KOPT-K1 (cell line): ENCODE data around the gene EXD3.
"Not testable (repeated sequence)": the region's sequence is repeated elsewhere in the genome, so short reads cannot be mapped to it uniquely, and the experiment has no call there.

Source experiments
- H3K27ac ChIP-seq: fragments of 200-600 bp; sonication (generic); 2 replicates; pipeline ENCODE4 v1.5.1; 2016; ENCODE audit warnings: antibody characterized with exemption, mild to moderate bottlenecking, low read depth, low read length; ENCODE audit not compliant: poor library complexity, severe bottlenecking
- H3K36me3 ChIP-seq: fragments of 200-600 bp; sonication (generic); 2 replicates; pipeline ENCODE4 v1.5.1; 2017; ENCODE audit warnings: antibody characterized with exemption, mild to moderate bottlenecking, low read length, moderate library complexity; ENCODE audit not compliant: insufficient read depth
- H3K9me3 ChIP-seq: fragments of 200-600 bp; sonication (generic); 2 replicates; pipeline ENCODE4 v1.5.1; 2017; ENCODE audit warnings: antibody characterized with exemption, low read length, mild to moderate bottlenecking; ENCODE audit not compliant: insufficient read depth, poor library complexity, severe bottlenecking

Gene EXD3

DNA sequence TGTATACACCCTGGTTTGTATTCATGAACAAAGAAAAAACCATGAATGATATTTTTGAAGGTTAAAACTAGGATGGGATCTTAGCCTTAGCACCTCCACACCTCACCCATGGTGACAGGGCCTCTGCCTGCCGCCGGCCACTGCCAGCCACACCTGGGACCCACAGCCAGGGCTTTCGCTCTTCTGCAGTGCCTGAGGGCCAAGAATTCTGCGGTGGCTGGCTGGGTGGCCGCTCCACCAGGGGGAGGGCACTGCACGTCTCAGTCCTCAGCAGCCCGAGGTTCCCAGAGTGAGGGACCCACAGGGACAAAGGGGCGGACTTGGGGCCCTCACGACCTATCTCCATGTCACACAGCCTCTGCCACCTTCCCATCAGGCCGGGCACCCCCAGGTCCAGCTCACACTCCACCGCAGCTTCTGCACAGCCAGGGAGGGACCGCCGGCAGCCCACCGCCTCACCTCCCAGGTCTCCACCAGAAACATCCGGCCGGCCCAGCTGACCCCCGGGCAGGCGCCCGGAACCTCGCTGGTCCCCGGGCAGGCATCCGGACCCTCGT is 6.9 kb downstream of the EXD3 start:
- H3K36me3 ChIP-seq, result no peaks in the 10 kb centered on the region
- no peak overlapping the region for H3K27ac ChIP-seq
- H3K9me3 ChIP-seq, result no peaks in the 10 kb centered on the region

- H3K9me3 ChIP-seq, result no peaks in the 10 kb centered on the region
- no peaks in the 10 kb centered on the region for H3K36me3 ChIP-seq
- no peak overlapping the region for H3K27ac ChIP-seq
Measured at GRCh38 chr9:137415451-137415850, 7.5 kb downstream of the EXD3 start.

DNA sequence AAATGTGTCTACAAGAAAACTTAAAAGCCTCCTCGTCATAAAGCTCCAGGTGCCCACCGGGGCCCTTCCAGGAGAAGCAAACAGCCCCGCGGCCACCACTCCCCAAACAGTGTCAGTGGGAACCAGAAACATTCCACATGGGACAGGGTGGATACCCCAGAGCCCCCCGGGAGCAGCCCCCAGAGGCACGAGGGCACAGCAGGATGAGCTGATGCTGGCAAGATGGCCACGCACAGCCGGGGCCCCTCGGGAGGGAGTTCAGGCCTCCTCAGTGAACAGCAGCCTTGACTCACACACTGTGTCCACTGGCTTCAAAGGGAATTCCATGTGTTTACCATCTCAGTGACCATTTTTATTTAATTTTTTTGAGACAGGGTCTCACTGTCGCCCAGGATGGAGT is 10.5 kb downstream of the EXD3 start:
- Histone ChIP-seq H3K9me3 (no peaks in the 10 kb centered on the region), H3K36me3 (no peaks in the 10 kb centered on the region), H3K27ac (no peak overlapping the region)

DNA sequence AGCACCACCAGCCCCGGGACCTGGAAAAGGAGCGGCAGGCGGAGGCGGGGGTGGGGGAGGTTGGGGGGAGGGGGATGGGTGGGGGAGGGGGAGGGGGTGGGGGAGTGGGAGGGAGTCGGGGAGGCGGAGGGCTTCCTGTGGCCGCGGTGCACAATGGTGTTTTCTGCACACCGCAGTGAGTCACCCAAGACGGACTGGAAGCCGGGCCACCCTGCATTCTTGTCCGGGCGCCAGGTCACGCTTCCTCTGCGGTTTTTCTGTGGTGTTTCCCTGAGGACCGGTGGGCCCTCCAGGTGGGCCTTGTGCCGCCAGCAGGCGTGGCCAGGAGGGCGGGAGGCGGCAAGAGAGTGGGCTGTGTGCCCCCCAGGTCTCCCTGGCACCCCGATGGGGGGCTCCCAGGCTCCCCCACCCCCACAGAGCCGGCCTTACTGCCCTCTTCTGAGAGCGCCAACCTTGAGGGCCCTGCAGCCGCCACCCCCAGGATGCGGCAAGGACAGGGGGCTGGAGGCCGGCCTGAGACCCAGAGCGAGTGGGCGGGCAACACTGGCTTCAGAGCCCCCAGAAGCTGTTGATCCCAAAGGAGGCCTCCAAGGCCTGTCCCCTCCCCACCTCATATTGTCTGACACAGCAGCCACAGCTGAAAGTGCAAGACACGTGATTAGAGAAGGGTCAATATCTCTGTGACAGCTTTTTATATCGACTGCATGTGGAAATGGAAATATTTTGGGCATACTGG is 11.1 kb downstream of the EXD3 start:
- Histone ChIP-seq H3K27ac (no peak overlapping the region), H3K9me3 (no peaks in the 10 kb centered on the region), H3K36me3 (no peaks in the 10 kb centered on the region)

DNA sequence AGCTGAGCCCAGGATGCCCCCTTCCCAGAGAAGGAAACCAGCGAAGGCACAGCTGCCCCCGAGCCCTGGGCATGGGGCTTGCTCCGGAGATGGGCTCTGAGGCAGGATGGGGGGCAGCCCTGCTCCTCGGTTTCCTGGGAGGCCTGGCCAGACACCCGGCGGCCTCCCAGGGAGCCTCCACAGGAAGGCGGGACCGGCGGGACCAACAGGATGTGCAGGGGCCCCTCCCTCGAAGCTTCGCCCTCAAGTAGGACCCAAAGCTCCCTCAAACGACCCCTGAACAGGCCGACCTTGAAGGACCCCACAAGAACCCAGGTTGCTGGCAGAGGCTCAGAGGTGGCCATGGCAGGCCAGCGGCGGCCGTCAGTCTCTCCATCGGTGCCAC is 11.7 kb downstream of the EXD3 start:
- H3K9me3 ChIP-seq, result no peaks in the 10 kb centered on the region
- no peaks in the 10 kb centered on the region for H3K36me3 ChIP-seq
- H3K27ac ChIP-seq, result no peak overlapping the region

- Histone ChIP-seq H3K36me3 (no peaks in the 10 kb centered on the region), H3K27ac (no peak overlapping the region), H3K9me3 (no peaks in the 10 kb centered on the region)
Measured at GRCh38 chr9:137410891-137411249, 12.1 kb downstream of the EXD3 start.

GRCh38 chr9:137410236-137410890 is 12.6 kb downstream of the EXD3 start:
- not testable (repeated sequence) for H3K27ac ChIP-seq

DNA sequence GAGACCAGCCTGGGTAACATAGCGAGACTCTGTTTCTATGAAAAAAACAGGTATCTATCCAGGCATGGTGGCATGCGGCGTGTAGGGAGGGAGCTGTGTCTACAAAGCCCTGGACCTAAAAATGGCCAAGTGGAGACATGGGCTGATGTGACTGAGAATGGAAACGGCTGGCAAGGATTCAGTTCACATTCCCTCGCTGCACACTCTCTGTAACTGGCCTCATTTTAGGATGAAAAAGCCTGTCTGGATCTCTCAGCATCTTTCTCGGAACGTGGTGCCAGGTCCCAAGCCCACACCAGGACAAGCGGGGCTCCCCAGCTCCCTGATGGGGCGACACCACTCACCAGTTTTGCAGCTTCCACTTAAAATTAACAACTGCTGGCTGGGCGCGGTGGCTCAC is 13.4 kb downstream of the EXD3 start:
- H3K9me3 ChIP-seq, result no peaks in the 10 kb centered on the region
- no peak overlapping the region for H3K27ac ChIP-seq
- H3K36me3 ChIP-seq, result no peaks in the 10 kb centered on the region

More at GRCh38 chr9:137410236-137410890, 12.6 kb downstream of the EXD3 start:
- not testable (repeated sequence) for H3K9me3 ChIP-seq, H3K36me3 ChIP-seq

- Histone ChIP-seq H3K36me3 (no peaks in the 10 kb centered on the region), H3K9me3 (no peaks in the 10 kb centered on the region), H3K27ac (no peak overlapping the region)
Measured at GRCh38 chr9:137408651-137409405, 14.1 kb downstream of the EXD3 start.

- H3K27ac ChIP-seq, result no peak overlapping the region
- H3K36me3 ChIP-seq, result no peaks in the 10 kb centered on the region
- H3K9me3 ChIP-seq, result no peaks in the 10 kb centered on the region
Measured at GRCh38 chr9:137407590-137408300, 15.2 kb downstream of the EXD3 start.

DNA sequence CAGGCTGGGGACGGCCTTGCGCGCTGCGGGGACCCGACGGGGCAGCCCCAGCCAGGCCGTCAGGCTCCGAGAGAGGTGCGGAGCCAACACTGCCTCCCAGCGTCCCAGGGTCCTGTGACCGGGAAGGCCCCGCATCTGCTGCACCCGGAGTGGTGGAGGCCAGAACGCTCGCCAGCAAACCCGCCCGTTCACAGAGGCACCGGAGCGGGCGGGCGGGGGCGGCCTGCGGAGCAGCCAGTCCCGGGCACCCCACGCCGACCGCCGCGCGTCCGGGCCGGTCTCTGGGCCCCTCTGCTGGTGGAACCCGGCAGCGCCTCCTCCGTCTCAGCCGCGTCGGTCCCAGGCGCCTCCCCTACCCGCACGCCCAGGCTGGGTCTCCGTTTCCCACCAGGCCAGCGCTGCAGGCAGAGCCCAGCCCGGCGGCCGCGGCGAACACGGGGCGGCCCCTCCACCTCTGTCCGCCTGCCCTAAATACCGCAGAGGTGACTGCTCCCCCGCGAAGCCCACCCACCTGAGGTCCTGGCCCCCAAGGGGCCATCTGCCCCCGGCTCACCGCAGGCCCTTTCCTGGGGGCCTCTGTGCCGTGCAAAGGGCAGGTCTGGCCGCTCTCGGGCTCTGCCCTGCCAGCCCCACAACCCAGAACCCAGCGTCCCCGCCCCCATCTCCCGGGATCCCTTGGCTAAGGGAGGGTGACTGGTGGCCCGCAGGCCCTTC is 15.9 kb downstream of the EXD3 start:
- no peaks in the 10 kb centered on the region for H3K36me3 ChIP-seq
- no peak overlapping the region for H3K27ac ChIP-seq
- H3K9me3 ChIP-seq, result no peaks in the 10 kb centered on the region

DNA sequence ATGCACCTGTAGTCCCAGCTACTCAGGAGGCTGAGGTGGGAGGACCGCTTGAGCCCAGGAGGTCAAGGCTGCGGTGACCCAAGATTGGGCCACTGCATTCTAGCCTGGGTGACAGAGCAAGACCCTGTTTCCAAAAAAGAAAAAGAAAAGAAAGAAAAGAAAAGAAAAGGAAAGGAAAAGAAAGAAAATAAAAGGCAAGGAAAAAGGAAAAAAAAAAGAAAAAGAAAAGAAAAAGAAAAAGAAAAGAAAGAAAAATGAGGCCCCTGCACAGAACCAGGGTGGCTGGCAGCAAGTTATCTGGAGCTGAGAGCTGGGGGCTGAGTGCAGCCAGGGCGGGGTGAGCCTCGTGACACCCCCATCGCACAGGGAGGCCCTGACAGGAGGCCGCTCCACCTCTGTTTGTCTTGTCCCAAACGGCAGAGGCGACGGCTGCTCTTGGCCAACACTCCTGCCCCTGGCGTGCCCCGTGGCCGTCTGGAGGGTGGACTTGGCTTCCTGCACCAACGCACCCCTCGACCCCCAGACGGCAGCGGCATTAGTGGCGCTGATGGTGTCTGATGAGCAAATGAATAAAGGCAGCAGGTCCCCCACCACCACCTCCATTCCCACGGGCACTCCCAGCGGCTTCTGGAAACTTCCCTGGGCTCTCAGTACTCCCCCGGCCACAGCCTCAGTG is 16.7 kb downstream of the EXD3 start:
- H3K36me3 ChIP-seq, result no peaks in the 10 kb centered on the region
- H3K27ac ChIP-seq, result no peak overlapping the region
- no peaks in the 10 kb centered on the region for H3K9me3 ChIP-seq

GRCh38 chr9:137405677-137406081 is 17.3 kb downstream of the EXD3 start:
- no peak overlapping the region for H3K27ac ChIP-seq
- H3K9me3 ChIP-seq, result no peaks in the 10 kb centered on the region
- no peaks in the 10 kb centered on the region for H3K36me3 ChIP-seq

GRCh38 chr9:137404961-137405567 is 17.9 kb downstream of the EXD3 start:
- H3K9me3 ChIP-seq, result no peaks in the 10 kb centered on the region
- no peaks in the 10 kb centered on the region for H3K36me3 ChIP-seq
- no peak overlapping the region for H3K27ac ChIP-seq
